Measurements from ENCODE around the gene RETN. TPM values are rescaled to one million over a fixed set of nuclear protein-coding genes. Genes with fewer than 3 reads are reported as not detected.

Gene RETN
- total RNA-seq, 2 experiments from 2014 or later = not detected

DNA sequence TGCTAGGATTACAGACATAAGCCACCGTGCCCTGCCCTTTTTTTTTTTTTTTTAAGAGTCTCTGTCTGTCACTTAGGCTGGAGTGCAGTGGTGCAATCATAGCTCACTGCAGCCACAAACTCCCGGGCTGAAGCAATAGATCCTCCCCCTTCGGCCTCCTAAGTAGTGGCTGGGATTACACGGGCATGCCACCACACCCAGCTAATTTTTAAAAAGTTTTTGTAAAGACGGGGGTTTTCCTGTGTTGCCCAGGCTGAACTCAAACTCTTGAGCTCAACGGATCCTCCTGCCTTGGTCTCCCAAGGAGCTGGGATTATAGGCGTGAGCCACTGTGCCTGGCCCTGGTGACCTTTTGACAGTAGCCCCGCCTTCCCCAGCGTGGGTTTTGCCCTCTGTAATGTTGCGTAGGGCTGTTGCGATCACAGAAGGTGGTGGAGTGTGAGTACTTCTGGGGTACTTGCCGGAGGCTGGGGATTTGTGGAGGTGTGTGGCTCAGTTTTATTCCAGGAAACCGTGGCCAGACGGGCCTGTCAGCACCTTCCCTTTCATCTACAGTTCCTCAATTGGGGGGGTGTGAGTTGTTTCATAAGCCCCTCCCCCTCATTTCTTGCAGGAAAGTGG is 11.6 kb upstream of the RETN start:
- no peak overlapping the region for H3K4me3 ChIP-seq (ENCODE audit: low read depth, low read length, poor library complexity, severe bottlenecking)

DNA sequence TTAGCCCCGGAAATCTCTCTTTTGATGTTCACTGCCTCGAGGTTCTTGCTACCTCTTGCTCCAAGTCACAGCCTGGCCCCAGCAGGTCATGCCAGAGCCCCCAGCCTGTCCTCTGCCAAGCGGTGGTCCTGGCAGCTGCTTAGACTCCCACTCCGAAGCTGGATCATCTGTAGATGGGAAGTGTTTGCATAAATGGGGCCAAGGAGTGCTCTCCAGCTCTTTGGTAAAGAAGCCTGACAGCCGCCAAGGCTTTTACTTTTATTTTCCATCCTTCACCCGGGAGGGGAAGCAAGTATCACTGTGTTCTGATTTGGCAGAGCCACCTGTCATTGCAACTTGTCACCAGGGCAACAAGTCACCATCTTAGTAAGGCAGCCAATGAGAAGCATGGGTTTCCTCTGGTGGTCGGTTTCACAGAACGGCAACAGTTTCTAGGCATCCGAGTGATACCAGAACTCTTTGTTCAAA is 10.6 kb upstream of the RETN start:
- no peak for TF ChIP-seq EZH2phosphoT487 (IDR thresholded peaks at IDR 0.05; ENCODE audit: borderline replicate concordance, low read depth, low read length)
- TF ChIP-seq, protein P1, sequence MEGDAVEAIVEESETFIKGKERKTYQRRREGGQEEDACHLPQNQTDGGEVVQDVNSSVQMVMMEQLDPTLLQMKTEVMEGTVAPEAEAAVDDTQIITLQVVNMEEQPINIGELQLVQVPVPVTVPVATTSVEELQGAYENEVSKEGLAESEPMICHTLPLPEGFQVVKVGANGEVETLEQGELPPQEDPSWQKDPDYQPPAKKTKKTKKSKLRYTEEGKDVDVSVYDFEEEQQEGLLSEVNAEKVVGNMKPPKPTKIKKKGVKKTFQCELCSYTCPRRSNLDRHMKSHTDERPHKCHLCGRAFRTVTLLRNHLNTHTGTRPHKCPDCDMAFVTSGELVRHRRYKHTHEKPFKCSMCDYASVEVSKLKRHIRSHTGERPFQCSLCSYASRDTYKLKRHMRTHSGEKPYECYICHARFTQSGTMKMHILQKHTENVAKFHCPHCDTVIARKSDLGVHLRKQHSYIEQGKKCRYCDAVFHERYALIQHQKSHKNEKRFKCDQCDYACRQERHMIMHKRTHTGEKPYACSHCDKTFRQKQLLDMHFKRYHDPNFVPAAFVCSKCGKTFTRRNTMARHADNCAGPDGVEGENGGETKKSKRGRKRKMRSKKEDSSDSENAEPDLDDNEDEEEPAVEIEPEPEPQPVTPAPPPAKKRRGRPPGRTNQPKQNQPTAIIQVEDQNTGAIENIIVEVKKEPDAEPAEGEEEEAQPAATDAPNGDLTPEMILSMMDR (conservative IDR thresholded peaks at IDR 0.05; ENCODE audit: low read length) = no peak
- POLR2A ChIA-PET = no interaction called here
- H3K4me1 ChIP-seq (ENCODE audit: insufficient read depth, low read length, poor library complexity, severe bottlenecking) = peaks cover 9% of the 10 kb centered on the region
- intact Hi-C loops (cut with micrococcal nuclease; ENCODE audit: unreplicated experiment) = no loop called here
- DNase-seq (ENCODE audit: low spot score) = peak; percentile 78
- no peaks in the 10 kb centered on the region for H3K79me2 ChIP-seq (ENCODE audit: insufficient read depth, low read depth, low read length)
- H3K27ac ChIP-seq (ENCODE audit: low read depth, low read length, poor library complexity, severe bottlenecking) = peak overlapping the region; percentile 24
- peak overlapping the region; percentile 52 for H3K4me3 ChIP-seq (ENCODE audit: low read depth, low read length, poor library complexity, severe bottlenecking)
- BruUV-seq (replicated peaks) = no TSS peak
- no peaks in the 10 kb centered on the region for H3K9me3 ChIP-seq (ENCODE audit: low read length)
- peak overlapping the region; percentile 93 for H2AFZ ChIP-seq (ENCODE audit: low read length)
- peak overlapping the region; percentile 69 for H3K4me2 ChIP-seq (ENCODE audit: low read length)
- no peaks in the 10 kb centered on the region for H3K36me3 ChIP-seq (ENCODE audit: insufficient read depth, low read length)
- CTCF ChIA-PET (ENCODE audit: unreplicated experiment) = no interaction called here
- no peaks in the 10 kb centered on the region for H3K9me2 ChIP-seq (ENCODE audit: insufficient read depth, low read length)
- no peaks in the 10 kb centered on the region for H4K20me1 ChIP-seq (ENCODE audit: insufficient read depth, low read length)

More for the DNA sequence above, 11.6 kb upstream of the RETN start:
- CTCF ChIA-PET (ENCODE audit: unreplicated experiment) = no interaction called here
- Histone ChIP-seq H3K36me3 (ENCODE audit: insufficient read depth, low read length) (no peaks in the 10 kb centered on the region), H3K4me1 (ENCODE audit: insufficient read depth, low read length, poor library complexity, severe bottlenecking) (peaks cover 11% of the 10 kb centered on the region), H2AFZ (ENCODE audit: low read length) (peak overlapping the region; percentile 40; the same call in 1 of the 2 replicates), H3K79me2 (ENCODE audit: insufficient read depth, low read depth, low read length) (no peaks in the 10 kb centered on the region), H3K9me2 (ENCODE audit: insufficient read depth, low read length) (no peaks in the 10 kb centered on the region), H3K9me3 (ENCODE audit: low read length) (no peaks in the 10 kb centered on the region), H3K4me2 (ENCODE audit: low read length) (no peak overlapping the region), H4K20me1 (ENCODE audit: insufficient read depth, low read length) (no peaks in the 10 kb centered on the region), H3K27ac (ENCODE audit: low read depth, low read length, poor library complexity, severe bottlenecking) (no peak overlapping the region)
- no peak for TF ChIP-seq EZH2phosphoT487 (IDR thresholded peaks at IDR 0.05; ENCODE audit: borderline replicate concordance, low read depth, low read length)
- TF ChIP-seq, protein P1 (conservative IDR thresholded peaks at IDR 0.05; ENCODE audit: low read length) = no peak
- no peak for DNase-seq (ENCODE audit: low spot score)
- intact Hi-C loops (cut with micrococcal nuclease; ENCODE audit: unreplicated experiment) = no loop called here
- POLR2A ChIA-PET = no interaction called here
- BruUV-seq (replicated peaks) = no TSS peak

DNA sequence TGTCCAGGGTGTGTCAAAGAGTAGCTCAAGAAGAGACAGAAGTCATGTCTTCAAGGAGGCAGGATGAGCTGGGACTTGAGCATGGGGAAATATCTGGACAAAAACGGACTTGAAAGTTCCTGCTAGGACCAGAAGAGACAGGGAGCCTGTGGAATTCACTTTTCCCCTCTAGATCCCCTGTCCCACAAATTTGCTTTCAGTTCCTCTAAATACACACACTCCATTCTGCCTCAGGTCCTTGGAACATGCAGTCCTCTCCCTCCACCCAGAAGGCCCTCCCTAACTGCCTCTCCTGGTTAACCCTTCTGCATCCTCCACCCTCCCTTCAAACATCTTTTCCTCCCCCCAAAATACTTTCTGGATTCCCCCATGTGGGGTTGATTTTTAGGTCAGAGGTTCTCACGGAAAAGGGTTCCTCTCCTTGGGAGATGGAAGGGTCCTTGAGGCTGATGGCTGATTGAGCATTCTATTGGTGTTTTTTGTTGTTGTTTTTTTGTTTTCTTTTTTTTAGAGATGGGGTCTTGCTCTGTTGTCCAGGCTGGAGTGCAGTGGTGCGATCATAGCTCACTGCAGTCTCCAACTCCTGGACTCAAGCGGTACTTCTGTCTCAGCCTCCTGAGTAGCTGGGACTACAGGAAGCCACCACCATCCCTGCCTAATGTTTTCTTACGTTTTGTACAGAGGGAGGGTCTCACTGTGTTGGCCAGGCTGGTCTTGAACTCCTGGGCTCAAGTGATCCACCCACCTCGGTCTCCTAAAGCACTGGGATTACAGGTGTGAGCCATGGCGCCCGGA is 6.9 kb upstream of the RETN start:
- CTCF ChIA-PET (ENCODE audit: unreplicated experiment) = no interaction called here
- POLR2A ChIA-PET = no interaction called here
- BruUV-seq (replicated peaks) = no TSS peak

More for the DNA sequence above, 6.9 kb upstream of the RETN start:
- peaks cover 9% of the 10 kb centered on the region for H3K4me1 ChIP-seq (ENCODE audit: insufficient read depth, low read length, poor library complexity, severe bottlenecking)
- H3K9me3 ChIP-seq (ENCODE audit: low read length) = no peaks in the 10 kb centered on the region
- no peak overlapping the region for H3K4me3 ChIP-seq (ENCODE audit: low read depth, low read length, poor library complexity, severe bottlenecking)
- DNase-seq (ENCODE audit: low spot score) = no peak
- no peak for TF ChIP-seq EZH2phosphoT487 (IDR thresholded peaks at IDR 0.05; ENCODE audit: borderline replicate concordance, low read depth, low read length)
- TF ChIP-seq, protein P1 (conservative IDR thresholded peaks at IDR 0.05; ENCODE audit: low read length) = no peak
- H3K36me3 ChIP-seq (ENCODE audit: insufficient read depth, low read length) = no peaks in the 10 kb centered on the region
- H2AFZ ChIP-seq (ENCODE audit: low read length) = no peak overlapping the region
- no peaks in the 10 kb centered on the region for H4K20me1 ChIP-seq (ENCODE audit: insufficient read depth, low read length)
- intact Hi-C loops (cut with micrococcal nuclease; ENCODE audit: unreplicated experiment) = no loop called here
- no peaks in the 10 kb centered on the region for H3K79me2 ChIP-seq (ENCODE audit: insufficient read depth, low read depth, low read length)
- no peak overlapping the region for H3K27ac ChIP-seq (ENCODE audit: low read depth, low read length, poor library complexity, severe bottlenecking)
- no peaks in the 10 kb centered on the region for H3K9me2 ChIP-seq (ENCODE audit: insufficient read depth, low read length)
- no peak overlapping the region for H3K4me2 ChIP-seq (ENCODE audit: low read length)

Measured in OCI-LY7 (cell line).